Kidney glomerular epithelial cell (primary cell): ENCODE results near the gene PGLYRP4.
"Not testable (repeated sequence)": the region's sequence is repeated elsewhere in the genome, so short reads cannot be mapped to it uniquely, and the experiment has no call there.

ENCODE experiments used
- DNase-seq: peaks from one replicate; lab custom pipeline; 2025; lab: John Stamatoyannopoulos, UW

The PGLYRP4 gene

DNA sequence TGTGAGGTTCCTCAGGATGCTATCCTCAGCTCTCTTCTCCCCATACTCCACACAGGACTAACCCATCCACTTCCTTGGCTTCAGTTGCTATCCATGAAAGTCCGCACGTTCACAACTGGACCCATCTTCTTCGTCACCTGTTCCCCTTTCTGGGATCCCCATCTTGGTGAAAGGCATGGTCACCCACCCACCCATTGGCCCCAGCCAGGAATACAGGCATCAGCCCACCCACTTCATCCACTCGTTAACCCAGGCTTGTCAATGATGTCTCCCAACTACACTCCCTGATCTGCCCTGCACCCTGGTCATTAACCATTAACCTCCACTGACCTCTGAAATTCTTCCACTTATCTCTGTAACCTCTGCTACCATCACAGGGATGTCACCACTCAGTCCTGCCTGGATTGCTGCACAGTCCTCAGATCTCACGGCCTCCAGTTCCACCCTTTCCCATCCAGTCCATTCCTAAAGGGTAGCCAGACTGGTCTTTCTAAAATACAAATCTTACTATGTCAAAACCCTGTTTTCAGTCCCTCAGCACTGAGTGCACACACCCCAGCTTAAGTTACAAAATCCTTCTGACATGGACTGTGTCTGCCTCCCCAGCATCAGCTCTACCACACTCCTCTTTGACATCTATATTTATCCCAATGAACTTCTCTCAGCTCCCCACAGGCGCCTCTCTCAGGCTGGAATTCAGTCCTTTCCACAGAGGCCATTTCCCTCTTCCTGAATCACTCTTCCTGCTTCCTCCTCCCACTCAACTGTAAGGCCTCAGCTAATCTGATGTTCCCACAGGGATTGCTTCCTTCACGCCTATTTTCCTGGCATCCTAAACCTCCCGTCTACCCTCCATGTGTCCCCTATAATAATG, 10.4 kb downstream of the PGLYRP4 start:
- DNase-seq, result no peak

DNA sequence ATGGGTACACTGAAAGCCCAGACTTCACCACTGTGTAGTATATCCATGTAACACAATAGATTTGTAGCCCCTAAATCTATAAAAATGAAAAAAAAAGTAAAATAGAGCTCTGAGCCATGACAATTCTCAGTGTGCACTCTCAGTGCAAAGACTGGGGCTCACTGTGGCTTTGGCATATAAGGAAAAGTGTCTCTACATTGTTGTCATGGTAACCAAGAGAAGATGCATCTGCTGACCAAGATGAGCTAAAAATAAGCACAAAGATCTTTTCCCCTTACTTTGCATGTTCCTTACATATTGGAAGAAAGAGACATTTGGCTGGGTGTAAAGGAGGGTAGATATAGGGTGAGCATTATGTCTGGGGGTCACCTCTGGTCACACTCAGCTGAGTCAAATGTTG, 12.0 kb downstream of the PGLYRP4 start:
- no peak for DNase-seq

DNA sequence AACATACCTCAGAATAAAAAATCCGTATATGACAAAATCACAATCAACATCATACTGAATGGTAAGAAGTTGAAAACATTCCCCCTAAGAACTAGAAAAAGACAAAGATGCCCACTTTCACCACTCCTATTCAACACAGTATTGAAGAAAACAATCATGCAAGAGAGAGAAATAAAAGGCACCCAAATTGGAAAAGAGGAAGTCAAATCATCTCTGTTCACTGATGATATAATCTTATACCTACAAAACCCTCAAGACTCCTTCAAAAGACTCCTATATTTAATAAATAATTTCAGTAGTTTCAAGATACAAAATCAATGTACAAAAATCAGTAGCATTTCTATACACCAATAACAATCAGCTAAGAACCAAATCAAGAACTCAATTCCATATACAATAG, 14.7 kb downstream of the PGLYRP4 start:
- DNase-seq, result no peak

DNA sequence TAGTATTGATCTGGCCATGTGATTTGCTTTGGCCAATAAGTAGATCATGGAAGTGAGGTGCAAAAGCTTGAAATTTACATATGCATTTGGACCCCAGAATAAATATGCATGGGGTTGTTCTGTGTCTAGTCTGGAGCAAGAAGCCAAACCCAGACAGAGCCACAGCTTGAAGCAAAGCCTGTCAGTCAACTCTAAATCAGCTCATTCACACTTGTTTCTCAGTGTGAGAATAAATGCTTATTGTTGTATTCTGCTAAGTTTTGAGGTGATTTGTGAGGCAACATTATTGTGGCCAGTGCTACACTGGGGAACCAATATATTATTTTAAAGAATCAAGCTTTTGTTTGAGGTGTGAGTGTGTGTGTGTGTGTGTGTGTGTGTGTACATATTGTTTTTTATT, 23.7 kb downstream of the PGLYRP4 start:
- no peak for DNase-seq

DNA sequence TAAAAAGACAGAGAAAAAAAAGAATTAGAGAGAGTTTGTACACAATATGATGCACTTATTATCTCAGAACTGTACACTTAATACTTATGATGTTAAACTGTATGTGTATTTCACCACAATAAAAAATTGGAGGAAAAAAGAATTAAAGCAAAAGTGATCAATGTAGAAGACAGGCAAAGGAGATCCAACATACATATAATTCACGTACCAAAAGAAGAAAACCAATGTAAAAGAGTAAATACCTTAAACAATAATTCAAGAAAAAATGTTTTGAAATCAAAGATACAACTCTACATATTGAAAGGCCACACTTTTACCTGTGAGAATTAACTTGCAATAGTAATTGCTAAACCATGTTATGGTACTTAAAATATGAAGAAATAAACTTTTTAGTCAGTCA, 26.1 kb downstream of the PGLYRP4 start:
- DNase-seq, result no peak

DNA sequence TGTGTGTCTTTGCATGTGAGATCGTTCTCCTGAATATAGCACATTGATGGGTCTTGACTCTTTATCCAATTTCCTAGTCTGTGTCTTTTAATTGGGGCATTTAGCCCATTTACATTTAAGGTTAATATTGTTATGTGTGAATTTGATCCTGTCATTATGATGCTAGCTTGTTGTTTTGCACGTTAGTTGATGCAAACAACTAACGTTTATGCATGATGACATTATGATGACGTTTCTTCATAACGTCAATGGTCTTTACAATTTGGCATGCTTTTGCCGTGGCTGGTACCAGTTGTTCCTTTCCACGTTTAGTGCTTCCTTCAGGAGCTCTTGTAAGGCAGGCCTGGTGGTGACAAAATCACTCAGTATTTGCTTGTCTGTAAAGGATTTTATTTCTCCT, 30.5 kb downstream of the PGLYRP4 start:
- DNase-seq, result not testable (repeated sequence)

DNA sequence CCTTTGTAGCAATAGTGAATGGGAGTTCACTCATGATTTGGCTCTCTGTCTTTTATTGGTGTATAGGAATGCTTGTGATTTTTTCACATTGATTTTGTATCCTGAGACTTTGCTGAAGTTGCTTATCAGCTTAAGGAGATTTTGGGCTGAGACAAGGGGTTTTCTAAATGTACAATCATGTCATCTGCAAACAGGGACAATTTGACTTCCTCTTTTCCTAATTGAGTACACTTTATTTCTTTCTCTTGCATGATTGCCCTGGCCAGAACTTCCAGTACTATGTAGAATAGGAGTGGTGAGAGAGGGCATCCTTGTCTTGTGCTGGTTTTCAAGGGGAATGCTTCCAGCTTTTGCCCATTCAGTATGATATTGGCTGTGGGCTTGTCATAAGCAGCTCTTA, 32.6 kb downstream of the PGLYRP4 start:
- DNase-seq, result not testable (repeated sequence)

DNA sequence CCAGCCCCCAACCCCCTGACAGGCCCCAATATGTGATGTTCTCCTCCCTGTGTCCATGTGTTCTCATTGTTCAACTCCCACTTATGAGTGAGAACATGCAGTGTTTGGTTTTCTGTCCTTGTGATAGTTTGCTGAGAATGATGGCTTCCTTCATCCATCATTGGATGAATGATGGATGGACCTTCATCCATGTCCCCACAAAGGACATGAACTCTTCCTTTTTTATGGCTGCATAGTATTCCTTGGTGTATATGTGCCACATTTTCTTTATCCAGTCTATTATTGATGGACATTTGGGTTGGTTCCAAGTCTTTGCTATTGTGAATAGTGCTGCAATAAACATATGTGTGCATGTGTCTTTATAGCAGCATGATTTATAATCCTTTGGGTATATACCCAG, 34.3 kb downstream of the PGLYRP4 start:
- not testable (repeated sequence) for DNase-seq

DNA sequence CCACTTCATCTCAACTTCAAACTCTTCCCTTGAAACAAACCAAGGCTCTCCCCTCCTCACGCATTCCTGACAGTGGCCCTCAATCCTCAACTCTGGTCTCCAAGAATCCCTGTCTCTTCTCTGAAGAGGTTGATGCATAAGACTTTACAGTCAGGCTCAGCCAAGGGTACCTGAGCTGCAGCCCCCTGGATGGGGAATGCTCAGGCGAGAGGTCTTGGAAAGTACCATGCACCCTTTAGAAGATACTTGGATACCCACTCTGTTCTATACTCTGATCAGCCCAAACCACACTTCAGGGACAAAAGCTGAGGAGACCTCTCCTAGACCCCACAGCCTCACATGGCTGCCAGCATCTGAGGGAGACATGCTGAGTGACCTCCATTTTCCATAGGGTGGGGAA, 35.4 kb downstream of the PGLYRP4 start:
- DNase-seq, result no peak

DNA sequence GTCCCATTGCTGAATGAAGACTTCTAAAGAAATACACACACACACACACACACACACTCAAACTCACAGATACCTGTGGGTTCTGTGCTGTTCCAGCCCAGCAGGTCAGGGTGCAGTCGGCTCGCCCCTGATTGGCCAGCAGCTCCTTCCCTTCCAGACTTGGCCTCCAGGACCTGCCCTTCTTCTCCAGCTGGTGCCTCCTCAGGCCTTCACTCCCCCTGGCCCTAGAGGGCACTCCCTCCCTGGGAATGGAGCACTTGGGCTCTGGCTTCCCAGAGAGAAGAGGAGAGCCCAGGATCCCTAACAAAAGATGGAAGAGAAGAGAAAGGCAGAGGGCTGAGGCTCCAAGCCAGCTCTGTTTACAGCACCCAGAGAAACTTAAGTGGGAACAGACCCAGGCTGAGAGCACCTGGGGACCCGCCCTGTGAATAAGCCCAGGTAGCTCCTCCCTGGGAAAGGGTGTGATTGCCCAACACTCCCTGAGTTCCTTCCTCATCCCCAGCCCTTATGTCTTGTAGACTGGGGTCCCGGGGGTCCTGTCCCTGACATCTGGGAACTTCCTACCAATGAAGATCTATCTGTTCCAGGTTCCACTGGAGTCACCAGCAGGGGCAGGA, 36.0 kb downstream of the PGLYRP4 start, which contains the start of gene PGLYRP3:
PGLYRP3 (minus strand) TSS at position 383 of the 617 bp plus-strand sequence. CDS start 2,287 bp downstream, outside the sequence.
- DNase-seq, result no peak

DNA sequence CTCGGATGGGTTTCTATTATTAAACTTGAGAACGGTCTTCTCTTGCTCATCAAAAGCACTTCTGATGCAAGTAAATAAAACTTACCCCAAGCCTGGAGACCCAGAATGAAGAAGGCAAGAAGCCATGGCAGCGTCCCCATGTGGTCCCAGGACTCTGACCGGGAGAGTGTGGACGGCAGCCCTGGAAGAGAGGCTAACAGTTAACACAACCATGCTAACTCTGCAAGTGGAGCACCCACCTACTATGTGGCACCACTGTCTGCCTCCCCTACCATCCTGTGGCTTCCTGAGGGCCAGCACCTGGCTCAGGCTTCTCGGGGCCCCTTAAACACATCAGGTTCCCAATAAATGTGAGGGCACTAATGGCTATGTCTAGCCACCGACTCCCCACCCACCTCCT, 38.1 kb downstream of the PGLYRP4 start:
- no peak for DNase-seq

DNA sequence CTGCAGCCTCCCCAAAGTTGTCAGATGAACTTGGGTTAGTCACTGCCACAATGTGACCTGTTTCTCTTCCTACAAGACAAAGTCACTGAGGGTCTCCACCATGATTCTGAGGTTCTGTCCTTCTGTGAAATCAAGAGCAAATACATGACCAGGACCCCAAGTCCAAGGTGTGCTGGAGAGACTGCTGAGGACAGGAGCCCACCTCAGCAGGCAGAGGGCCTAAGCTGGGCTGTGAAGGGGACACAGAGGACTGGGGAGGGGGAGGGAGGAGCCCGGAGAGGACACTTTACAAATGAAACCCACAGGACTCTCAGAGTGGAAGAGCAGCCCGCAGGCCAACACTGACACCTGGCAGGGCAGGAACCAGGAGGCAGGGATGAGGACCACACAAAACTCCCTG, 39.2 kb downstream of the PGLYRP4 start:
- DNase-seq, result no peak

DNA sequence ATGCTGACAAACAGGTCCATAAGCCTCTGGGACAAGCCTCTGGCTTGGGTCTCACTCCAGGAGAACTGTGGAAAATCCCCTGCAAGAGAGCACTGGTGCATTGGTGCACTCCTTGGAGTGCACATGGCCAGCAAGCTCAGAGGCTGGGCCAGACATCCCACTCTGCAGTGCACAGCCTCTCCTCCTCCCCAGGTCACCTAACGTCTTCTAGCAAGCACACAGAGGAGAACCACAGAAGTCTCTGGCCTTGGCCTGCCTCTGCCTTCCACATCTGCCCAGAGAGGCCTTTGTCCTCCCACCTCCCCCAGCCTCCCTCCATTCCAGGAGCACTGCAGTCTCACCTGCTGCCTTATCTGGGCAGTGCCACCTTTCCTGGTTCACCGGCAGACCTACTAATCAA, 40.1 kb downstream of the PGLYRP4 start:
- no peak for DNase-seq

DNA sequence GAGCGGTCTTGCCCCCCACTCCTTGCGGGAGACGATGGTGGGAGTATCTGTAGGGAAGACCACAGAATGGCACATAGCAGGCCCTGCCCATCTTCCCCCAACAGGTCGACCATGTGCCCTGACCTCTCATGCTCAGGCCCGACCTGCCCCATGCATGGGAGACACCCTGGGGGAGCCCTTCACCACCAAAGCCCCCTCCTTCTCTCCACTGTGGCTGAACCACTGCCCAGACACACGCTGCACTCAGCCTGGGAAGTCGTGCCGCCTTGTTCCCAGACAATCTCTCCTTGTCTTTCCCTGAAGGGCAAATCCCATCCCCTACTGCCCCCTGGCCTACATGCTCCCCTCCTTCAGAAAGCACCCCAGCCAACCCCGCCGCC, 41.4 kb downstream of the PGLYRP4 start:
- DNase-seq, result no peak

DNA sequence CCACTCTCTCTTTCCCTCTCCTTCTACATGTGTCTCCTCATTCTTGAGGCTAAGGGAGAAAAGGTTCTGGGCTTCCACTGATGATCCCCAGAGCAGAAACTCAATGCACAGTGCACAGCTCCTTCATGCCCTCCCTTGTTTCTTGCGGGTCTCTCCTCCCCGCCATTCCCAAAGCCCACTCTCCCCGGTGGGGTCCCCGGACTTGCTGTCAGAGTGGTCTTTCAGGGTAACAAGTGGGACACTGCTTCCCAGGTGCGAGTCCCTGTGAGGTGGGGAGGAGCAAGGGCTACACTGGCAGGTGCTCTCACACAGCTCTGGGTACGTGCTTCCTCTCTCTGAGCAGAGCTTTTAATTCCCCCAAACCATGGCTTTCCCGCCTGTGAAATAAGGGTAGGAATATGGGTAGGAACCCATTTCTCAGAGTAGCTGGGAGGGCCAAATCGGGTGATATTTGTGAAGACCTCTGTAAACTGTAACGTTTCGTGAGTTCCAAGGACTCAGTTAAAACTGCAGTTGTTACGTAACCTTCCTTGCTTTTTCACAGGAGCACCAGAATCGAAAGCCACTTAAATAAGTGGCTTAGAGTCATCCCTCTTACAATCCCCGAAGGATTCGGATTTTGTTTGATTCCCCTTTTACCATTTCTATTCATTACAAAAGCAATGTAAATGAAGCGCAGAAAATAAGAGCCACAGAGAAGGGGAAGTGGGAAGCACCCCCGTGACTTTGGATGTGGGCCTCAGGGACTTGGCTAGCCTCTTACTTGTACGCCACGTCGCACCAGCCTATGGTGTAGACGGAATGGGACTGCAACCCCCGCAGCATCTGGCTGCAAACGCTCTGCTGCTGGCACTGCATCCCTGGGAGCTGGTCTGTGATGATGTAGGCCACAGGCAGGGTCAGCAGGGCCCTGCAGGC, 42.1 kb downstream of the PGLYRP4 start:
- DNase-seq, result no peak

DNA sequence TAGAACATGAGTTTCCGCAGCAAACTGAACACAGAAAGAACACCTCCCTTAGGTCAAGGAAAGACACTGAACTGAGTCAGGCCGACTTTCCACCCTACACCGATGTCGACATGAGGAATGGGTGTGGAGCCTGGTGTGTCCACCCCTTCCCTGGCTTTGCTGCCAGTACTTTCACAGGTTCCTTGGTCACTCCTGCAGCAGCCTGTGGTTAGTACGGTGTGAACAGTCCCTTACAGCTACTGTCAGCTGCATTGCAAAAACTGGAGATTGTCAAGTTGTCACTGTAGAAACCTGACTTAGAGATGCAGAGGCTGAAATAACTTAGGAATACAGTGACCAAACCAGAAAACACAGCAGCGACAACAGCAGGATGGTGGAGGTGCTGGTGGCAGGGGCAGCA, 43.0 kb downstream of the PGLYRP4 start:
- no peak for DNase-seq

DNA sequence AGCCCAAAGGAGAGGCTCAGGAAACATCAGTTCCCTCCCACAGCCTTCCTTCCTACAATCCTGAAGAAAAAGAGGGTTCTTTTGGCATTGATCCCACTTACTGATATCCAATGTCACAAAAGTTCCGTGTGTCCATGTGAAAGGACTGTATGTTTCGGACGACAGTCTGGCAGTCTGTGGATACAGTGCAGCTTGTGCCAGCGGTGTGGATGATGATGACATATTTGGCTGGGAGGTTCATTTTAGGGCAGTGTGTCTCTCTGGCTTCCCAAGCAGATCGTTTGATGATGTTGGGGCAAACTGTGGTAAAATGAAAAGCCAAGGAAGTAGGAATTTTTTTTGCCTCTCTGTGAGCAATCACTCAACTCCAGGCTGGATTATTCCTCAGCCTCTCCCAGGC, 46.3 kb downstream of the PGLYRP4 start:
- DNase-seq, result no peak

DNA sequence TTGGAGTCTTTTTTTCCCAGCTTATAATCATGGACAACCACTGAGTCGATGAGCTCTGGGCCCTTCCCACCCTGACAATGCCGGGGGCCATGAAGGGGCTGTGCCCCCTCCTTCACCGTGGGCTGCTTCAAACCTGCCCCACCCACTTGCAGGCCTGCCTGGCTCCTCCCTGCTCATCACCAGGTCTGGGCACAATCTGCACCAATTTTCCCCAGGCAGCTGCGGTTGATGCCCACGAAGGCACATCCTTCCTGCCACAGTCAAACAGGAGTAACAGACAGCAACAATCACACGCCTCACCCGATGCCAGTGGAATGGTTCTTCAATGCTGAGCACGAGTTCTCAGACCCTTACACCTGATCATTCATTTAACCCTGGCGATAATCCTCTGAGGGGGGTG, 54.8 kb downstream of the PGLYRP4 start:
- no peak for DNase-seq

DNA sequence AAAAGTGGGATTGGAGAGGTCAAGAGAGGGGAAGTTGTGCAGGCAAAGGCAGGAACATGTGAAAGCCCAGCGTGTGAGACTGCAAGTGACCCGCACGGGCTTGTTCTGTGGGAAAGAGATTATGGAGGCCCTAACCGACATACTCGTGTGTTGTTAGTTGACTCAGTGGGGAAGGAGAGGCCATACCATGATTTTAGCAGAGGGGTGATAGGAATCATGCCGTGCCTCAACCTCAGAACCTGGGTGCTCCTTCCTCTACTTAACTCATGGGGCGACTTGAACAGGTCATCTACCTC, 55.2 kb downstream of the PGLYRP4 start:
- no peak for DNase-seq

DNA sequence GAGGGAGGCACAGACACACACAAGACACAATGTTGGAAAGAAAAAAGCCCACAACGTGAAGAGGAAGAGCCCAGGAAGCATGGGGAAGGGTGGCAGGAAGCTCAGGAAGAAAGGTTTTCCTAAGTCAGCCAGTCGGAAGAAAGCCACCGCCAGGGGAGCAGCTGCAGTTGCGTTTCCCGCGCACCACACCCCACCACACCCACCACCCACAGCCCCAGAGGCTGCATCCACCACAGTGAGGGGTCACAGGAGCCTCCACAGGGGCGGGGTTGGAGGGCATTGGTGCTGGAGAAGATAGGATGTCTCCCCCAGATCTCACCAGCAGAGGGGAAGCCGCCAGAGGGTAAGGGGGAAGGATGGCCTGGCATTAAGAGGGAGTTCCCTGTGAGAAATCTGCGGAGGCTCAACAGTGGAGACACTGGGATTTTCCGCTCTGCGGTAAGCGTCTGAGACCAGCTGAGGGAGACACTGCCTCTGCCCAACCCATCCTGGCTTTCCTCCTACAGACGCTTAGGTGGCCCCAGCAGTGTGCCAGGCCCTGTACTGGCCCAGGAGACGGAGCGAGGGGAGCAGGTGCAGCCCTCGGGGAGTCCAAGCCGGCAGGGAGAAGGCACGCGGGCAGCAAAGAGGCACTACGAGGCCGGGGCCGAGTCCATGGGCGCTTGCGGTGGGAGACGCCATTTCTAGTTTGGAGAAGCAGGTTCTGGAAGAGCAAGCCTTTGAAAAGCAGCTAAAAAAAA, 55.7 kb downstream of the PGLYRP4 start:
- no peak for DNase-seq

DNA sequence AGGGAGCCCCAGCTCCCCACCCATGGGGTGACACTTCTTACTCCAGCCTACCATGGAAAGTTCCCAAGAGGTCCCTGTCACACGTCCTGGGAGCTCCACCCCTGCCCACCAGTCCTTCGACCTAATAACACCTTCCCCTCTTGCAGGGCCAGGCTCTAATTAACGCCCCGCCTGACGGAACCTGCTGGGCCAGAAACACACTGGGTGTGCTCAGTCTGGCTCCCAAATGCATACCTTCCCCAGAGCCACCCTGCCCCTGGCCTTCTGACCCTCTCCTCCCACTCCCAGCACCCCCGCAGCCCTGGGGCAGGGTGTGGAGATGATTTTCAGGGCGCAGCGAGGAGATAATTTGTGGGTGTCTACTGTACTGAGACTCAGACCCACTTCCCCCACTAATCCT, 56.5 kb downstream of the PGLYRP4 start:
- DNase-seq, result no peak

DNA sequence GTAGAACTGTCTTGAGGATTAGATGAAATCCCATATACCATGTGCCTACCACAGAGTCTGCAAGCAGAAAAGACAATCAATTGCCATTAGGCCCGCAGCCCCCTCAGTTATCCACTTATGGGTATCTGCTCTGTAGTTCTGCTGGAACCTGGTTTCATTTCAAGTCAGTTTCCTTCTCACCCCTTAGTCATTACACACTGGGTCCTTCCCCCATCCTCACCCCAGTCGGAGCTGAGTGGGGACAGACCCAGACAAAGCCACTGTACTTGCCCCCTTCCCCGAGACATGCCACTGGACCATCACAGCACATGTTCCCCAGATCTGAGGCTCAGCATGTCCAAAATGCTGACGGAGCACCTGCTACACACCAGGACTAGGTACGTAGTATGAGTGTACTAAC, 57.1 kb downstream of the PGLYRP4 start:
- DNase-seq, result no peak
